ENCODE results near the gene GRIK4. TPM values are rescaled to one million over a fixed set of nuclear protein-coding genes. Genes with fewer than 3 reads are reported as not detected.

GRIK4 gene
- polyA plus RNA-seq, 1 of the 3 experiments (the other 2 are of a cell fraction): 0.03 TPM

DNA sequence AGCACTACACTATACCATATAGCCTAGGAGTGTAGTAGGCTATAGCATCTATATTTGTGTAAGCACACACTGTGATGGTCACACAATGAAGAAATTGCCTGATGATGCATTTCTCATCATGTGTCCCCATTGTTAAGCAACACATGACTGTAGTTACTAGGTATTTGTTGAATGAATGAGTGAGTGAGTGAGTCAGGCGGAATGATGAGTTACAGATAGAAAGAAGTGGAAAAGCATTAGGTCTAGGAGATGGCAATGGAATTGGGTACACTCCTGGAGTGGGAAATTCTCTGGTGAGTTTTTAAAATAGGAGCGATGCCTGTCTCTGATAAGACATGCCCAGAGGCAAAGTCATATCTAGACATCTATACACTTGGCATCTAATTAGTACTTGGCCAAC, 351.8 kb downstream of the GRIK4 start:
- no peak overlapping the region for H3K27ac ChIP-seq (ENCODE audit: low read depth in 2 of 2, low read length in 1 of 2)
- no peaks in the 10 kb centered on the region for H3K9me3 ChIP-seq
- H3K4me3 ChIP-seq (ENCODE audit: low read depth in 2 of 2, low read length in 1 of 2): no peak overlapping the region
- no peaks in the 10 kb centered on the region for H3K9me2 ChIP-seq
- ChIA-PET POLR2A (no interaction called here), CTCF (interaction anchor here (0.9 to 1.6 kb wide), 2 partner anchors 178 to 352 kb away, joined by 3 read pairs; no protein-coding TSS in a partner anchor)
- no peak overlapping the region for H2AFZ ChIP-seq (ENCODE audit: low read depth)
- no peaks in the 10 kb centered on the region for H3K36me3 ChIP-seq (replicated peaks in 1 of 2; ENCODE audit: control insufficient read depth in 1 of 2, insufficient read depth in 2 of 2, low read length in 1 of 2)
- 51% methylated on average over 2 of the region's 2 CpGs for WGBS (ENCODE audit: low lambda C conversion rate)
- TF ChIP-seq, protein P1, sequence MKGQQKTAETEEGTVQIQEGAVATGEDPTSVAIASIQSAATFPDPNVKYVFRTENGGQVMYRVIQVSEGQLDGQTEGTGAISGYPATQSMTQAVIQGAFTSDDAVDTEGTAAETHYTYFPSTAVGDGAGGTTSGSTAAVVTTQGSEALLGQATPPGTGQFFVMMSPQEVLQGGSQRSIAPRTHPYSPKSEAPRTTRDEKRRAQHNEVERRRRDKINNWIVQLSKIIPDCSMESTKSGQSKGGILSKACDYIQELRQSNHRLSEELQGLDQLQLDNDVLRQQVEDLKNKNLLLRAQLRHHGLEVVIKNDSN (IDR thresholded peaks at IDR 0.05; ENCODE audit: borderline replicate concordance, low read depth): no peak
- TF ChIP-seq GATA2 (CRISPR knock-in tag; IDR thresholded peaks at IDR 0.05) (no peak), SMC3 (IDR thresholded peaks at IDR 0.05; ENCODE audit: low read depth, low read length) (no peak), EZH2phosphoT487 (IDR thresholded peaks at IDR 0.05; ENCODE audit: borderline replicate concordance, low read depth) (no peak), FOXM1 (IDR thresholded peaks at IDR 0.05; ENCODE audit: low read depth) (no peak), MEF2A (IDR thresholded peaks at IDR 0.05; ENCODE audit: borderline replicate concordance, low read depth) (no peak), SIN3A (IDR thresholded peaks at IDR 0.05; ENCODE audit: borderline replicate concordance, low read depth, low read length) (no peak), TCF12 (IDR thresholded peaks at IDR 0.05) (no peak), NFIC (IDR thresholded peaks at IDR 0.05; ENCODE audit: borderline replicate concordance) (no peak), NRF1 (IDR thresholded peaks at IDR 0.05; ENCODE audit: low read depth, low read length) (no peak)
- TF ChIP-seq, protein P2, sequence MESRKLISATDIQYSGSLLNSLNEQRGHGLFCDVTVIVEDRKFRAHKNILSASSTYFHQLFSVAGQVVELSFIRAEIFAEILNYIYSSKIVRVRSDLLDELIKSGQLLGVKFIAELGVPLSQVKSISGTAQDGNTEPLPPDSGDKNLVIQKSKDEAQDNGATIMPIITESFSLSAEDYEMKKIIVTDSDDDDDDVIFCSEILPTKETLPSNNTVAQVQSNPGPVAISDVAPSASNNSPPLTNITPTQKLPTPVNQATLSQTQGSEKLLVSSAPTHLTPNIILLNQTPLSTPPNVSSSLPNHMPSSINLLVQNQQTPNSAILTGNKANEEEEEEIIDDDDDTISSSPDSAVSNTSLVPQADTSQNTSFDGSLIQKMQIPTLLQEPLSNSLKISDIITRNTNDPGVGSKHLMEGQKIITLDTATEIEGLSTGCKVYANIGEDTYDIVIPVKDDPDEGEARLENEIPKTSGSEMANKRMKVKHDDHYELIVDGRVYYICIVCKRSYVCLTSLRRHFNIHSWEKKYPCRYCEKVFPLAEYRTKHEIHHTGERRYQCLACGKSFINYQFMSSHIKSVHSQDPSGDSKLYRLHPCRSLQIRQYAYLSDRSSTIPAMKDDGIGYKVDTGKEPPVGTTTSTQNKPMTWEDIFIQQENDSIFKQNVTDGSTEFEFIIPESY (IDR thresholded peaks at IDR 0.05; ENCODE audit: borderline replicate concordance, low read depth): no peak
- TF ChIP-seq, protein P3, sequence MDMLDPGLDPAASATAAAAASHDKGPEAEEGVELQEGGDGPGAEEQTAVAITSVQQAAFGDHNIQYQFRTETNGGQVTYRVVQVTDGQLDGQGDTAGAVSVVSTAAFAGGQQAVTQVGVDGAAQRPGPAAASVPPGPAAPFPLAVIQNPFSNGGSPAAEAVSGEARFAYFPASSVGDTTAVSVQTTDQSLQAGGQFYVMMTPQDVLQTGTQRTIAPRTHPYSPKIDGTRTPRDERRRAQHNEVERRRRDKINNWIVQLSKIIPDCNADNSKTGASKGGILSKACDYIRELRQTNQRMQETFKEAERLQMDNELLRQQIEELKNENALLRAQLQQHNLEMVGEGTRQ (IDR thresholded peaks at IDR 0.05; ENCODE audit: borderline replicate concordance, low read depth, low read length): no peak
- TF ChIP-seq, protein P4, sequence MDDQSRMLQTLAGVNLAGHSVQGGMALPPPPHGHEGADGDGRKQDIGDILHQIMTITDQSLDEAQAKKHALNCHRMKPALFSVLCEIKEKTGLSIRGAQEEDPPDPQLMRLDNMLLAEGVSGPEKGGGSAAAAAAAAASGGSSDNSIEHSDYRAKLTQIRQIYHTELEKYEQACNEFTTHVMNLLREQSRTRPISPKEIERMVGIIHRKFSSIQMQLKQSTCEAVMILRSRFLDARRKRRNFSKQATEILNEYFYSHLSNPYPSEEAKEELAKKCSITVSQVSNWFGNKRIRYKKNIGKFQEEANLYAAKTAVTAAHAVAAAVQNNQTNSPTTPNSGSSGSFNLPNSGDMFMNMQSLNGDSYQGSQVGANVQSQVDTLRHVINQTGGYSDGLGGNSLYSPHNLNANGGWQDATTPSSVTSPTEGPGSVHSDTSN (IDR thresholded peaks at IDR 0.05): no peak
- H3K9ac ChIP-seq: no peak overlapping the region
- no peaks in the 10 kb centered on the region for H3K27me3 ChIP-seq (ENCODE audit: insufficient read depth)
- no peaks in the 10 kb centered on the region for H3K79me2 ChIP-seq (ENCODE audit: insufficient read depth)
- H3K4me1 ChIP-seq (ENCODE audit: control insufficient read depth in 1 of 2, insufficient read depth in 2 of 2, low read depth in 1 of 2, low read length in 1 of 2): peaks cover 0 to 17% of the 10 kb centered on the region in 2 experiments; a peak in 1 of 4 replicates
- H4K20me1 ChIP-seq (ENCODE audit: insufficient read depth): no peaks in the 10 kb centered on the region
- H3K4me2 ChIP-seq: no peak overlapping the region
- no peak for DNase-seq
- H3F3A ChIP-seq (replicated peaks; ENCODE audit: insufficient read depth): no peaks in the 10 kb centered on the region

Data from SK-N-SH (cell line).